Measurements from ENCODE around the gene S100A5. TPM values are rescaled to one million over a fixed set of nuclear protein-coding genes. Genes with fewer than 3 reads are reported as not detected.

The S100A5 gene
- total and polyA plus RNA-seq, 7 experiments from 2014 or later, result 0.78 to 2.0 (median 1.2) TPM; not detected in 2

DNA sequence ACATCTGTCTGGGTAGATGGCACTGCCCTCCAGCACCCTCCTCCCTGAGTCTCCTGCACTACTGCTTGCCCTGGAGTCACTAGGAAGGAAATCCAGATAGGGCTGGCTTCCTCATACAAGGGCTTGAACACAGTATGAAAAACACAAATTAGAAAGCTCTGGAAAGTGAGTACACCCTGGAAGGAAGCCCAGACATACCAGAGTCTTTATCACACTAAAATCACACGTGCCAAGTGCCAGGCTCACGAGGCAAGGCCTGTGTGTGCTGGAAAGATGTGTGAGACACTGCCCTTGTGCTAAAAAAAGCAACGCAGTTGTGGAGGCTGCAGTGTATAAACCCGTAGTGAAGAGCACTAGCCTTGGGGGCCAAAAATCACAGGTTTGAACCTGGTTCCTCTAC lies 52.0 kb downstream of the S100A5 start:
- ATAC-seq (no peak), DNase-seq (no peak)
- Mint-ChIP-seq H3K27me3 (peaks cover 19 to 30% (median 25%) of the 10 kb centered on the region in 5 donors), H3K36me3 (no peaks in the 10 kb centered on the region), H3K4me3 (no peak overlapping the region), H3K9me3 (no peaks in the 10 kb centered on the region), H3K27ac (no peak overlapping the region), H3K4me1 (peaks cover 0 to 8% (median 0%) of the 10 kb centered on the region in 7 donors)
- no peaks in the 10 kb centered on the region for H3K4me1 ChIP-seq (ENCODE audit: control insufficient read depth in 2 of 2, insufficient read depth in 2 of 2, low read length in 2 of 2)
- ChIA-PET CTCF (interaction anchor here (1.1 kb wide), 1 partner anchor 9 kb away, joined by 5 read pairs; no protein-coding TSS in a partner anchor), POLR2A (no interaction called here)
- intact Hi-C loops (cut with micrococcal nuclease), result no loop called here
- H3K27me3 ChIP-seq (ENCODE audit: control insufficient read depth in 2 of 2, insufficient read depth in 2 of 2, low read length in 2 of 2), result peaks cover 0 to 6% of the 10 kb centered on the region in 2 donors
- H3K27ac ChIP-seq (ENCODE audit: low read depth, low read length), result no peak overlapping the region
- no peaks in the 10 kb centered on the region for H3K36me3 ChIP-seq (ENCODE audit: control insufficient read depth in 2 of 3, insufficient read depth in 3 of 3, low read length in 3 of 3)
- H3K9me3 ChIP-seq (ENCODE audit: control insufficient read depth in 2 of 3, low read length in 3 of 3), result no peaks in the 10 kb centered on the region
- H3K4me3 ChIP-seq (ENCODE audit: low read length), result no peak overlapping the region

DNA sequence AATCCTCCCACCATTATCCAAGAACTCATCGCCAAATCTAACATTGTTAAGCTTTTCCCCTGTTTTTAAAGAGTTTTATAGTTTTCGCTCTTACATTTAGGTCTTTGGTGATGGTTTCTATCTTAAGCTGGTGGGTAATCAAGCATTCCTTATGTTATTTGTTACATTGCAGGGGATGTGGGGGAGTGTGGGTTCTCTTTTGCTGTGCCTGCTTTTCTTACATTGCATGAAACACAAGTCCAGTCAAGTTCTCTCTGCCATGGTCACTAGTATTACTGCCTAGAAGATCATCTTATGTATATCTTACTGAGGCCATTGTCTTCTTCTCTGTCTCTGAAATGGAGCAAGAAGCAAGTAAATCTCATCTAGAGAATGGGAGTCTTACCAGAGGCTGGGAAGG lies 53.0 kb downstream of the S100A5 start:
- H3K9me3 ChIP-seq (ENCODE audit: control insufficient read depth in 2 of 3, low read length in 3 of 3), result no peaks in the 10 kb centered on the region
- peaks cover 0 to 6% of the 10 kb centered on the region in 2 donors for H3K27me3 ChIP-seq (ENCODE audit: control insufficient read depth in 2 of 2, insufficient read depth in 2 of 2, low read length in 2 of 2)
- no peak overlapping the region for H3K4me3 ChIP-seq (ENCODE audit: low read length)
- no peaks in the 10 kb centered on the region for H3K36me3 Mint-ChIP-seq
- H3K36me3 ChIP-seq (ENCODE audit: control insufficient read depth in 2 of 3, insufficient read depth in 3 of 3, low read length in 3 of 3), result no peaks in the 10 kb centered on the region
- POLR2A ChIA-PET, result no interaction called here
- no peaks in the 10 kb centered on the region for H3K4me1 ChIP-seq (ENCODE audit: control insufficient read depth in 2 of 2, insufficient read depth in 2 of 2, low read length in 2 of 2)
- CTCF ChIA-PET, result interaction anchor here (1.1 kb wide), 1 partner anchor 10 kb away, joined by 5 read pairs; no protein-coding TSS in a partner anchor
- no peaks in the 10 kb centered on the region for H3K9me3 Mint-ChIP-seq
- no peak for ATAC-seq
- H3K4me3 Mint-ChIP-seq, result no peak overlapping the region
- H3K4me1 Mint-ChIP-seq, result peaks cover 0 to 8% (median 0%) of the 10 kb centered on the region in 7 donors
- intact Hi-C loops (cut with micrococcal nuclease), result no loop called here
- DNase-seq, result no peak
- peaks cover 21 to 36% (median 29%) of the 10 kb centered on the region in 5 donors for H3K27me3 Mint-ChIP-seq
- no peak overlapping the region for H3K27ac ChIP-seq (ENCODE audit: low read depth, low read length)
- no peak overlapping the region for H3K27ac Mint-ChIP-seq

Other genes starting within 250 kb of the S100A5 start
- gene PGLYRP3, start 228.0 kb downstream of the S100A5 start, total RNA-seq, result not detected
- not detected for gene PGLYRP3, start 228.0 kb downstream of the S100A5 start, polyA plus RNA-seq
- gene PGLYRP4, start 192.1 kb downstream of the S100A5 start, total RNA-seq, result not detected
- gene PGLYRP4, start 192.1 kb downstream of the S100A5 start, polyA plus RNA-seq, result not detected
- 1,000 to 10,000 TPM in 1 of 5 experiments, 100 to 1,000 TPM in 1, 1 to 10 TPM in 2, not detected in 1; 8.3 to 2,269 (median 103) TPM for gene S100A9, start 183.1 kb downstream of the S100A5 start, total RNA-seq
- gene S100A9, start 183.1 kb downstream of the S100A5 start, polyA plus RNA-seq, result 10 to 100 TPM in 1 of 2 donors, 1 to 10 TPM in 1; 9.0 to 22.8 TPM
- gene S100A12, start 165.3 kb downstream of the S100A5 start, total RNA-seq, result 100 to 1,000 TPM in 1 of 5 experiments, 10 to 100 TPM in 1, not detected in 3; 22.0 to 179 TPM
- not detected for gene S100A12, start 165.3 kb downstream of the S100A5 start, polyA plus RNA-seq
- 1,000 to 10,000 TPM in 1 of 5 experiments, 100 to 1,000 TPM in 1, 1 to 10 TPM in 2, not detected in 1; 1.3 to 1,624 (median 61.2) TPM for gene S100A8, start 149.9 kb downstream of the S100A5 start, total RNA-seq
- gene S100A8, start 149.9 kb downstream of the S100A5 start, polyA plus RNA-seq, result 10 to 100 TPM in 1 of 2 donors, 1 to 10 TPM in 1; 1.7 to 10.8 TPM
- gene S100A7A, start 124.4 kb downstream of the S100A5 start, total RNA-seq, result not detected
- gene S100A7A, start 124.4 kb downstream of the S100A5 start, polyA plus RNA-seq, result not detected
- not detected for gene S100A7, start 80.3 kb downstream of the S100A5 start, total RNA-seq
- not detected for gene S100A7, start 80.3 kb downstream of the S100A5 start, polyA plus RNA-seq
- 100 to 1,000 TPM; 178 to 433 (median 201) TPM for gene S100A6, start 4.9 kb downstream of the S100A5 start, total RNA-seq
- 100 to 1,000 TPM; 424 to 568 TPM for gene S100A6, start 4.9 kb downstream of the S100A5 start, polyA plus RNA-seq
- gene S100A4, start 4.9 kb upstream of the S100A5 start, total RNA-seq, result 100 to 1,000 TPM in 3 of 5 experiments, 10 to 100 TPM in 2; 54.0 to 766 (median 204) TPM
- 100 to 1,000 TPM; 259 to 359 TPM for gene S100A4, start 4.9 kb upstream of the S100A5 start, polyA plus RNA-seq
- not detected for gene S100A3, start 8.3 kb upstream of the S100A5 start, total RNA-seq
- gene S100A3, start 8.3 kb upstream of the S100A5 start, polyA plus RNA-seq, result not detected
- gene S100A2, start 24.9 kb upstream of the S100A5 start, total RNA-seq, result 1 to 10 TPM in 1 of 5 experiments, not detected in 4; 1.1 TPM
- not detected for gene S100A2, start 24.9 kb upstream of the S100A5 start, polyA plus RNA-seq
- gene S100A16, start 72.2 kb upstream of the S100A5 start, total RNA-seq, result not detected
- gene S100A16, start 72.2 kb upstream of the S100A5 start, polyA plus RNA-seq, result not detected
- not detected for gene S100A14, start 75.4 kb upstream of the S100A5 start, total RNA-seq
- not detected for gene S100A14, start 75.4 kb upstream of the S100A5 start, polyA plus RNA-seq
- 1 to 10 TPM; 2.6 to 4.0 (median 3.1) TPM for gene S100A13, start 86.6 kb upstream of the S100A5 start, total RNA-seq
- gene S100A13, start 86.6 kb upstream of the S100A5 start, polyA plus RNA-seq, result 1 to 10 TPM; 1.4 to 1.5 TPM
- gene S100A1, start 87.5 kb upstream of the S100A5 start, total RNA-seq, result not detected
- not detected for gene S100A1, start 87.5 kb upstream of the S100A5 start, polyA plus RNA-seq
- 100 to 1,000 TPM in 4 of 5 experiments, 10 to 100 TPM in 1; 85.2 to 143 (median 116) TPM for gene CHTOP, start 93.1 kb upstream of the S100A5 start, total RNA-seq
- gene CHTOP, start 93.1 kb upstream of the S100A5 start, polyA plus RNA-seq, result 10 to 100 TPM; 57.4 to 95.7 TPM
- 10 to 100 TPM; 10.2 to 43.5 (median 29.8) TPM for gene SNAPIN, start 117.8 kb upstream of the S100A5 start, total RNA-seq
- gene SNAPIN, start 117.8 kb upstream of the S100A5 start, polyA plus RNA-seq, result 10 to 100 TPM; 77.3 to 84.5 TPM
- gene ILF2, start 130.1 kb upstream of the S100A5 start, total RNA-seq, result 100 to 1,000 TPM in 3 of 5 experiments, 10 to 100 TPM in 2; 83.6 to 177 (median 113) TPM
- gene ILF2, start 130.1 kb upstream of the S100A5 start, polyA plus RNA-seq, result 100 to 1,000 TPM; 147 to 166 TPM
- gene NPR1, start 137.8 kb upstream of the S100A5 start, total RNA-seq, result not detected
- gene NPR1, start 137.8 kb upstream of the S100A5 start, polyA plus RNA-seq, result not detected
- gene INTS3, start 187.1 kb upstream of the S100A5 start, total RNA-seq, result 10 to 100 TPM; 43.6 to 68.1 (median 56.8) TPM
- gene INTS3, start 187.1 kb upstream of the S100A5 start, polyA plus RNA-seq, result 10 to 100 TPM in 1 of 2 donors, 1 to 10 TPM in 1; 9.5 to 14.1 TPM
- gene SLC27A3, start 234.5 kb upstream of the S100A5 start, total RNA-seq, result 10 to 100 TPM in 4 of 5 experiments, 1 to 10 TPM in 1; 9.1 to 34.2 (median 11.6) TPM
- gene SLC27A3, start 234.5 kb upstream of the S100A5 start, polyA plus RNA-seq, result 1 to 10 TPM; 3.4 to 7.2 TPM

Measured in naive thymus-derived CD4-positive, alpha-beta T cell (primary cell).